ENCODE data around the gene CYB561D1. TPM values are rescaled to one million over a fixed set of nuclear protein-coding genes. Genes with fewer than 3 reads are reported as not detected.

The CYB561D1 gene
- total RNA-seq, 1 experiment from 2014 or later = 11.7 TPM

- intact Hi-C loops (cut with micrococcal nuclease; ENCODE audit: unreplicated experiment) = loop anchor here (2.0 to 5.0 kb wide), 3 partner anchors 33 to 130 kb away; no protein-coding TSS in a partner anchor
- Histone ChIP-seq H3K9me2 (ENCODE audit: insufficient read depth) (no peaks in the 10 kb centered on the region), H3K4me3 (no peak overlapping the region), H3K4me2 (peak overlapping the region; percentile 43; the same call in 1 of the 2 replicates), H3F3A (ENCODE audit: insufficient read depth, low read depth) (peaks cover 5% of the 10 kb centered on the region; the same call in 1 of the 2 replicates), H3K27me3 (ENCODE audit: insufficient read depth, low read depth) (peaks cover 7% of the 10 kb centered on the region), H4K20me1 (ENCODE audit: insufficient read depth) (no peaks in the 10 kb centered on the region), H3K36me3 (ENCODE audit: low read depth) (no peaks in the 10 kb centered on the region), H3K27ac (no peak overlapping the region), H3K9me3 (ENCODE audit: insufficient read depth, low read depth) (no peaks in the 10 kb centered on the region), H3K4me1 (replicated peaks; ENCODE audit: insufficient read depth) (no peaks in the 10 kb centered on the region), H3K79me2 (ENCODE audit: low read depth) (no peaks in the 10 kb centered on the region), H2AFZ (no peak overlapping the region)
- ChIA-PET CTCF (interaction anchor here (0.5 to 2.1 kb wide), 8 partner anchors 35 to 550 kb away, joined by 3 to 25 read pairs (median 4); partner anchors contain the start of genes ATXN7L2 and CYB561D1), POLR2A (ENCODE audit: unreplicated experiment) (no interaction called here)
- no TSS peak for BruUV-seq (replicated peaks)
- no peak for DNase-seq
- TF ChIP-seq EZH2 (IDR thresholded peaks at IDR 0.05; ENCODE audit: low read depth) (no peak), CTCF (conservative IDR thresholded peaks at IDR 0.05) (no peak)
Observed at GRCh38 chr1:109531826-109532364, 38.0 kb downstream of the CYB561D1 start.

GRCh38 chr1:109532365-109533136, 38.7 kb downstream of the CYB561D1 start:
- Histone ChIP-seq H3K4me1 (replicated peaks; ENCODE audit: insufficient read depth) (no peaks in the 10 kb centered on the region), H3K4me2 (peak overlapping the region; percentile 43), H3K9me2 (ENCODE audit: insufficient read depth) (no peaks in the 10 kb centered on the region), H2AFZ (no peak overlapping the region), H3K4me3 (no peak overlapping the region), H4K20me1 (ENCODE audit: insufficient read depth) (no peaks in the 10 kb centered on the region), H3K27ac (no peak overlapping the region), H3K9me3 (ENCODE audit: insufficient read depth, low read depth) (no peaks in the 10 kb centered on the region), H3K36me3 (ENCODE audit: low read depth) (no peaks in the 10 kb centered on the region), H3K27me3 (ENCODE audit: insufficient read depth, low read depth) (0 out of 2 replicates have a peak, but pooled peaks cover under 1% of the 10 kb centered on the region), H3F3A (ENCODE audit: insufficient read depth, low read depth) (peaks cover 5% of the 10 kb centered on the region; the same call in 1 of the 2 replicates), H3K79me2 (ENCODE audit: low read depth) (no peaks in the 10 kb centered on the region)
- DNase-seq = peak; percentile 66 to 81
- TF ChIP-seq EZH2 (IDR thresholded peaks at IDR 0.05; ENCODE audit: low read depth) = no peak
- peak; percentile 94 for TF ChIP-seq CTCF (conservative IDR thresholded peaks at IDR 0.05)
- ChIA-PET POLR2A (ENCODE audit: unreplicated experiment) (no interaction called here), CTCF (interaction anchor here (0.6 to 2.1 kb wide), 12 partner anchors 17 to 767 kb away, joined by 3 to 25 read pairs (median 5); partner anchors contain the start of genes AMIGO1, ATXN7L2 and CYB561D1)
- BruUV-seq (replicated peaks) = no TSS peak
- intact Hi-C loops (cut with micrococcal nuclease; ENCODE audit: unreplicated experiment) = loop anchor here (2.0 to 5.0 kb wide), 3 partner anchors 34 to 130 kb away; no protein-coding TSS in a partner anchor

- intact Hi-C loops (cut with micrococcal nuclease; ENCODE audit: unreplicated experiment) = loop anchor here (5.0 kb wide), 1 partner anchor 132 kb away; no protein-coding TSS in a partner anchor
- H3K4me1 ChIP-seq (replicated peaks; ENCODE audit: insufficient read depth) = no peaks in the 10 kb centered on the region
- no peak overlapping the region for H3K27ac ChIP-seq
- H3K9me2 ChIP-seq (ENCODE audit: insufficient read depth) = peaks cover 4% of the 10 kb centered on the region; the same call in 1 of the 2 replicates
- no TSS peak for BruUV-seq (replicated peaks)
- no peak overlapping the region for H2AFZ ChIP-seq
- ChIA-PET CTCF (interaction anchor here (0.8 kb wide), 1 partner anchor 44 kb away, joined by 5 read pairs; no protein-coding TSS in a partner anchor), POLR2A (ENCODE audit: unreplicated experiment) (no interaction called here)
- H3F3A ChIP-seq (ENCODE audit: insufficient read depth, low read depth) = peaks cover 5% of the 10 kb centered on the region; the same call in 1 of the 2 replicates
- H3K36me3 ChIP-seq (ENCODE audit: low read depth) = no peaks in the 10 kb centered on the region
- no peaks in the 10 kb centered on the region for H3K79me2 ChIP-seq (ENCODE audit: low read depth)
- H3K27me3 ChIP-seq (ENCODE audit: insufficient read depth, low read depth) = peaks cover 3% of the 10 kb centered on the region
- no peak for DNase-seq
- no peak for TF ChIP-seq EZH2 (IDR thresholded peaks at IDR 0.05; ENCODE audit: low read depth)
- no peak overlapping the region for H3K4me3 ChIP-seq
- no peaks in the 10 kb centered on the region for H3K9me3 ChIP-seq (ENCODE audit: insufficient read depth, low read depth)
- no peaks in the 10 kb centered on the region for H4K20me1 ChIP-seq (ENCODE audit: insufficient read depth)
- H3K4me2 ChIP-seq = no peak overlapping the region
Observed at GRCh38 chr1:109534307-109534858, 40.5 kb downstream of the CYB561D1 start.
